MM.1S (cell line): ENCODE measurements around the gene COQ3.

ENCODE experiments used
- CTCF ChIP-seq: fragments of 300-600 bp; sonication (generic); IDR thresholded peaks from 2 replicates; pipeline ENCODE4 v1.5.1; 2016; ENCODE audit warnings: antibody characterized with exemption, low read length, mixed read lengths
- EZH2phosphoT487 ChIP-seq: fragments of 300-600 bp; sonication (generic); IDR thresholded peaks from 2 replicates; pipeline ENCODE4 v1.6.1; 2018; ENCODE audit warnings: antibody characterized with exemption, low read length

- TF ChIP-seq CTCF (no peak), EZH2phosphoT487 (no peak)
Measured at GRCh38 chr6:99393366-99393697, 663 bp downstream of the COQ3 start.
